Stomach (tissue), 4 donors: Measurements from ENCODE around the gene RHBDL3.

Experiments
- EP300 ChIP-seq: sonication (generic); formaldehyde crosslinking; IDR thresholded peaks from one replicate; pipeline ENCODE4 v1.6.1; 2017; ENCODE audit warnings: antibody characterized with exemption
- TF ChIP-seq, protein P1 (sequence below), 7 experiments: fragments of 450-650 bp in 4 of 7; fragments of 200-600 bp in 3 of 7; sonication (generic) in 3 of 7; IDR thresholded peaks; one replicate each; pipeline ENCODE4 v1.5.1; 2016 to 2019; ENCODE audit warnings: antibody characterized with exemption in 7 of 7, control low read depth in 2 of 7, mild to moderate bottlenecking in 1 of 7

DNA sequence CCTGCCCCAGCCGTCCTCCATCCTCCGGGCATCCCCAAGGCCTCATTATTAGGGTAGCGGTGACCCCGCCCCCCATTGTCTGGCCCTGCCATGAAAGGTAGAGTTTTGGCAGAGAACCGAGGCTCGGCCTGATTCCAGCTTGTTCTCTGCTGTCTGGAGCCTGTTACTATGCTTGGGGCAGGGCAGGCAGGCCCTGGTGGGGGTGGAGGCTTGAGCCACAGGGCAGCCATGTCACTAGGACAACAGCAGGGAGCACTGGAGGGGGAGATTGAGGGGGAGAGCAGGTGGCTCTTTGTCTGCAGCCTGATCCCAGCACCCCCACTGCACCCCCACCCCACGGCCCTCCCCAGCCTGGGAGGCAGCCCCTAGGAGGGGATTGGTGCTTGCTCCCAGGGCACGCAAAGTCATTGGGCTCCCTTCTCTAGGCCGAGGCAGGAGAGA is 15.4 kb downstream of the RHBDL3 start:
- TF ChIP-seq EP300: no peak
- TF ChIP-seq, protein P1, sequence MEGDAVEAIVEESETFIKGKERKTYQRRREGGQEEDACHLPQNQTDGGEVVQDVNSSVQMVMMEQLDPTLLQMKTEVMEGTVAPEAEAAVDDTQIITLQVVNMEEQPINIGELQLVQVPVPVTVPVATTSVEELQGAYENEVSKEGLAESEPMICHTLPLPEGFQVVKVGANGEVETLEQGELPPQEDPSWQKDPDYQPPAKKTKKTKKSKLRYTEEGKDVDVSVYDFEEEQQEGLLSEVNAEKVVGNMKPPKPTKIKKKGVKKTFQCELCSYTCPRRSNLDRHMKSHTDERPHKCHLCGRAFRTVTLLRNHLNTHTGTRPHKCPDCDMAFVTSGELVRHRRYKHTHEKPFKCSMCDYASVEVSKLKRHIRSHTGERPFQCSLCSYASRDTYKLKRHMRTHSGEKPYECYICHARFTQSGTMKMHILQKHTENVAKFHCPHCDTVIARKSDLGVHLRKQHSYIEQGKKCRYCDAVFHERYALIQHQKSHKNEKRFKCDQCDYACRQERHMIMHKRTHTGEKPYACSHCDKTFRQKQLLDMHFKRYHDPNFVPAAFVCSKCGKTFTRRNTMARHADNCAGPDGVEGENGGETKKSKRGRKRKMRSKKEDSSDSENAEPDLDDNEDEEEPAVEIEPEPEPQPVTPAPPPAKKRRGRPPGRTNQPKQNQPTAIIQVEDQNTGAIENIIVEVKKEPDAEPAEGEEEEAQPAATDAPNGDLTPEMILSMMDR (IDR thresholded peaks at IDR 0.05): no peak
